ENCODE measurements around the gene MCF2L2. TPM values are rescaled to one million over a fixed set of nuclear protein-coding genes. Genes with fewer than 3 reads are reported as not detected.
"Not testable (repeated sequence)": the region's sequence is repeated elsewhere in the genome, so short reads cannot be mapped to it uniquely, and the experiment has no call there.

Gene MCF2L2
- total RNA-seq, 1 donor from 2014 or later, result 1.2 TPM

DNA sequence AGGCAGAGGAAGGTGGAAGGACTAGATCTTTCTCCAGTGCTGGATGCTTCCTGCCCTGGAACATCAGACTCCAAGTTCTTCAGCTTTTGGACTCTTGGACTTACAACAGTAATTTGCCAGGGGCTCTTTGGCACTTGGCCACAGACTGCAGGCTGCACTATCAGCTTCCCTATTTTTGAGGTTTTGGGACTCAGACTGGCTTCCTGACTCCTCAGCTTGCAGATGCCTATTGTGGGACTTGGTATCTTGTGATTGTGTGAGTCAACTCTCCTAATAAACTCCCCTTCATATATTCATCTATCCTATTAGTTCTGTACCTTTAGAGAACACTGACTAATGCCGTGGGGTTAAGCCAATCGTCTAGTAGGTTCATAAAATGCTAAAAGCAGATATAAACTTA is 184.2 kb downstream of the MCF2L2 start:
- peaks cover 5% of the 10 kb centered on the region for H3K9me3 ChIP-seq
- no peaks in the 10 kb centered on the region for H3K27me3 ChIP-seq
- H3K4me1 ChIP-seq, result no peaks in the 10 kb centered on the region
- H3K27ac ChIP-seq, result no peak overlapping the region
- no peak overlapping the region for H3K4me3 ChIP-seq
- intact Hi-C loops (cut with DNase I), result no loop called here
- ATAC-seq (peak; percentile 71), DNase-seq (peak; percentile 77)
- H3K36me3 ChIP-seq, result no peaks in the 10 kb centered on the region
- TF ChIP-seq, protein P1, sequence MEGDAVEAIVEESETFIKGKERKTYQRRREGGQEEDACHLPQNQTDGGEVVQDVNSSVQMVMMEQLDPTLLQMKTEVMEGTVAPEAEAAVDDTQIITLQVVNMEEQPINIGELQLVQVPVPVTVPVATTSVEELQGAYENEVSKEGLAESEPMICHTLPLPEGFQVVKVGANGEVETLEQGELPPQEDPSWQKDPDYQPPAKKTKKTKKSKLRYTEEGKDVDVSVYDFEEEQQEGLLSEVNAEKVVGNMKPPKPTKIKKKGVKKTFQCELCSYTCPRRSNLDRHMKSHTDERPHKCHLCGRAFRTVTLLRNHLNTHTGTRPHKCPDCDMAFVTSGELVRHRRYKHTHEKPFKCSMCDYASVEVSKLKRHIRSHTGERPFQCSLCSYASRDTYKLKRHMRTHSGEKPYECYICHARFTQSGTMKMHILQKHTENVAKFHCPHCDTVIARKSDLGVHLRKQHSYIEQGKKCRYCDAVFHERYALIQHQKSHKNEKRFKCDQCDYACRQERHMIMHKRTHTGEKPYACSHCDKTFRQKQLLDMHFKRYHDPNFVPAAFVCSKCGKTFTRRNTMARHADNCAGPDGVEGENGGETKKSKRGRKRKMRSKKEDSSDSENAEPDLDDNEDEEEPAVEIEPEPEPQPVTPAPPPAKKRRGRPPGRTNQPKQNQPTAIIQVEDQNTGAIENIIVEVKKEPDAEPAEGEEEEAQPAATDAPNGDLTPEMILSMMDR (IDR thresholded peaks at IDR 0.05), result no peak

DNA sequence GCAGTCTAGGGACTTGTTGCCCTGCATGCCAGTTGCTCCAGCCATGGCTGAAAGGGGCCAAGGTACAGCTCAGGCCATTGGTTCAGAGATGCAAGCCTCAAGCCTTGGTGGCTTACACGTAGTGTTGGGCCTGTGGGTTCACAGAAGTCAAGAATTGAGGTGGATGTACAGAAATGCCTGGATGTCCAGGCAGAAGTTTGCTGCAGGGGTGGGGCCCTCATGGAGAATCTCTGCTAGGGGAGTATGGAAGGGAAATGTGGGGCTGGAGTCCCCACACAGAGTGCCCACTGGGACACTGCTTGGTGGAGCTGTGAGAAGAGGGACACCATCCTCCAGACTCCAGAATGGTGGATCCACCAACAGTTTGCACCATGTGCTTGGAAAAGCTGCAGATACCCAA is 186.0 kb downstream of the MCF2L2 start:
- Histone ChIP-seq H3K4me3 (no peak overlapping the region), H3K4me1 (no peaks in the 10 kb centered on the region), H3K9me3 (peaks cover 5% of the 10 kb centered on the region), H3K36me3 (no peaks in the 10 kb centered on the region), H3K27me3 (no peaks in the 10 kb centered on the region), H3K27ac (no peak overlapping the region)
- TF ChIP-seq, protein P1 (IDR thresholded peaks at IDR 0.05), result no peak
- DNase-seq, result no peak
- intact Hi-C loops (cut with DNase I), result no loop called here
- ATAC-seq, result no peak

DNA sequence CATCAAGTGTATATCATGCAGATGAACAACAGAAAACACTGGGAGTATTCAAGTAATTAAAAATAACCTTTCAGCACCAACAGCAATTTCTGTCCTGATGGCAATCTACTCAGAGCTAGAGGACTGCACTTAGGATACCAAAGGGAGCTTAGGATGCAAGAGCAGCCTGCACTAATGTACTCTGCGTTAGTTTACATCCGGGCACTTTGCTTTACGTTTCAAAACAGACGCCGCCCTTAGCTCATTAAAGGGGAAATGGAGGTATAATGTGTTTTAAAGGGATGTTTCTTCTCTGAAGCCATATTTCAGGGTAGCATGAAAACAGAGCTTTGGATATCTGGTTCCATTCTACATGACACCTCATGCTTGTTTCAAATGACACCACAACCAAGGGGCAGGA is 189.4 kb downstream of the MCF2L2 start:
- DNase-seq, result no peak
- peaks cover 5% of the 10 kb centered on the region for H3K9me3 ChIP-seq
- TF ChIP-seq, protein P1 (IDR thresholded peaks at IDR 0.05), result no peak
- H3K4me1 ChIP-seq, result no peaks in the 10 kb centered on the region
- H3K27me3 ChIP-seq, result no peaks in the 10 kb centered on the region
- no peak overlapping the region for H3K4me3 ChIP-seq
- intact Hi-C loops (cut with DNase I), result no loop called here
- ATAC-seq, result no peak
- H3K27ac ChIP-seq, result no peak overlapping the region
- H3K36me3 ChIP-seq, result no peaks in the 10 kb centered on the region

DNA sequence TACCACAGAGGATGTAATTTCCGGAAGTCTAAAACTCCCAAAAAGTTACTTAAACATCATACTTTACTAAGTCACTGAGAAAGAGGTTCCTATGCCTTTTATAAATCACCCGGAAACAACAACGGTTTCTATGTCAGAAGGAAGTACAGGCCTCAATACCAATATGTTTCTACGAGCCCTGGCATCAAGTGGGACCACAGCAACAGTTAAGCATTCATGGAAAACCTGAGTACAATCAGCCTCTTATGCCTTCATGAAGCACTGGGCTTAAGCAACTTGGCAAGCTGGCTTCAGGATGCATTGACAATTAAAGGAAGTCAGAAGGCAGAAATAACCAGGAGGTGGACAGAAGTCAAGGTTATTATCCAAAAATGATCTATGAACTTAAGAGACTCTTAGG is 194.5 kb downstream of the MCF2L2 start:
- no peak for DNase-seq
- no peaks in the 10 kb centered on the region for H3K4me1 ChIP-seq
- no peaks in the 10 kb centered on the region for H3K36me3 ChIP-seq
- TF ChIP-seq, protein P1 (IDR thresholded peaks at IDR 0.05), result no peak
- H3K27ac ChIP-seq, result no peak overlapping the region
- no peak overlapping the region for H3K4me3 ChIP-seq
- intact Hi-C loops (cut with DNase I), result no loop called here
- no peak for ATAC-seq
- no peaks in the 10 kb centered on the region for H3K27me3 ChIP-seq
- H3K9me3 ChIP-seq, result no peaks in the 10 kb centered on the region

DNA sequence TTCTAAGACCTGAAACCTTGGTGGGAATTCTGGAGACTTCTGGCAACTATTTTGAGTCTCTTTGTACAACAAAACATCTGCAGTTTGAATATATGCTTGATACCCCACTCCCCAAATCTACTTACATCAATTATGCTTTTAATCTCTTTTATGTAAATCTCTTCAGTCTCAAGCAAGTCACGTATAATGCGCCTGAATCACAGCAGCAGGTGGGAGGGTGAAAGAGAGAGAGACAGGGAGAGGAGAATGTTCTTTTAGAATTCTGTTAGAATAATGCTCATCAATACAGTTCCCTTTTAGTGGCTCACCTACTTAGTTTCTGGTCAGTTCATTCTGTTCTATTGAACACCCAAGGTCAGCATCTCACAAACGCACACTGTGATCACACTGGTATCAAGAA is 197.6 kb downstream of the MCF2L2 start:
- ATAC-seq (no peak), DNase-seq (no peak)
- TF ChIP-seq, protein P1 (IDR thresholded peaks at IDR 0.05), result no peak
- Histone ChIP-seq H3K9me3 (no peaks in the 10 kb centered on the region), H3K4me1 (no peaks in the 10 kb centered on the region), H3K36me3 (no peaks in the 10 kb centered on the region), H3K27ac (no peak overlapping the region), H3K27me3 (no peaks in the 10 kb centered on the region), H3K4me3 (no peak overlapping the region)
- intact Hi-C loops (cut with DNase I), result no loop called here

DNA sequence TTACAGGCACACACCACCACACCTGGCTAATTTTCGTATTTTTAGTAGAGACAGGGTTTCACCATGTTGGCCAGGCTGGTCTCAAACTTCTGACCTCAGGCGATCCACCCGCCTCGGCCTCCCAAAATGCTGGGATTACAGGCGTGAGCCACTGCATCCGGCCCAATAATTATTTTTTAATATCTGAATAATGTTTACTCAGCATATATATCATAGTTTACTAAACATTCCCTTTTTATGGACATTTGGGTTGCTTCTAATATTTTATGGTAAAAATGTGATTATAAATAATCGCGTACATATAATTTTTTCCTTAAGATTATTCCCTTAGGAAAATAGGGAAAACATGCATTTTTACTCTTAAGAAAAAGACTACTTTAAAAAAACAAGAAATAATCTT is 198.2 kb downstream of the MCF2L2 start:
- ATAC-seq; H3K4me1 ChIP-seq; H3K36me3 ChIP-seq; DNase-seq; H3K9me3 ChIP-seq; H3K27ac ChIP-seq; intact Hi-C loops (cut with DNase I); H3K27me3 ChIP-seq; H3K4me3 ChIP-seq: not testable (repeated sequence)

All from upper lobe of right lung (tissue), 1 donor.